H1 (cell line): Measurements from ENCODE around the gene ENTPD1. TPM values are rescaled to one million over a fixed set of nuclear protein-coding genes. Genes with fewer than 3 reads are reported as not detected.

Experiments used
- CHD7 ChIP-seq: fragments of 300-600 bp; sonication (generic); IDR thresholded peaks from 2 replicates; pipeline ENCODE4 v1.7.1; 2012; ENCODE audit warnings: low read length, moderate library complexity, mild to moderate bottlenecking, inconsistent platforms; ENCODE audit not compliant: insufficient replicate concordance
- JUND ChIP-seq: IDR thresholded peaks from 2 replicates; pipeline ENCODE4 v1.6.1; 2011; ENCODE audit warnings: mild to moderate bottlenecking, improper control_type of control experiment, low read length
- polyA plus RNA-seq, 7 experiments: library from polyadenylated mRNA; depleted of rRNA in 3 of 7; stranded (reverse) in 5 of 7; unstranded in 2 of 7; fragments of >200 nt in 5 of 7; fragments of 200-250 nt in 2 of 7; gene quantifications; 1 replicate in 5 of 7; 2 replicates in 1 of 7; 4 replicates in 1 of 7; pipeline versions ENCODE4 v1.2.1 to v1.2.3, GENCODE V29; 2011 to 2013; ENCODE audit warnings: missing spikeins in 2 of 7, mixed read lengths in 2 of 7
- total RNA-seq: library from RNA; stranded (reverse); fragmentation: NEBNext Ultra II Directional; extraction: Animal tissue kit (Norgen Biotek cat#: 25700); gene quantifications from 2 replicates; pipeline ENCODE4 v1.2.1, GENCODE V29; 2021

The ENTPD1 gene
- total and polyA plus RNA-seq, 2 of the 8 experiments (the other 6 are each of a cell fraction or from before 2014, with no cell fraction given) = 2.2 to 2.5 TPM

- TF ChIP-seq CHD7 = no peak
- TF ChIP-seq JUND = no peak
Measured at GRCh38 chr10:95866467-95866842, 110.5 kb downstream of the ENTPD1 start (continued).
